ENCODE measurements around the gene ADAMTSL1.

Gene ADAMTSL1

GRCh38 chr9:18568973-18569372, 95.0 kb downstream of the ADAMTSL1 start:
- no peak for DNase-seq

GRCh38 chr9:18569941-18570630, 96.1 kb downstream of the ADAMTSL1 start:
- DNase-seq = no peak

GRCh38 chr9:18573021-18573556, 99.1 kb downstream of the ADAMTSL1 start:
- no peak for DNase-seq

DNA sequence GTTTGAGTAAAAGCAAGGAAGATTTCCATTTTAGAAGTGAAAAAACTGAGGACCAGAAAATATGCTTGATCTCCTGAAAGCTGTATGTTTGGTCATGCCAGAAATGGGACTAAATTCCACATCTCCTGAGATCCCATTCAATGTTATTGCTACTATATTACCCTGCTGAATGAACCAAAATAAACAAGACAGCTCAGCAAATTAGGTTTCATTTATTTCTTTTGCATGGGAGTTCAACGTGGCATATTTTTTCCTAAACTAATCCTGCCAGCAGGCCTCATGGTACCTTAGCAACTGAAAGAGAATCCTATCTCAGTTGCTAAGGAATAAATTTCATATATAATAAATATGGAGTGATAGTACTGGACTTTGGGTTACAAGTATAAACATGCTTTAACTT, 101.7 kb downstream of the ADAMTSL1 start:
- no peak for DNase-seq

- no peak for DNase-seq
Measured at GRCh38 chr9:18579536-18579935, 105.6 kb downstream of the ADAMTSL1 start.

DNA sequence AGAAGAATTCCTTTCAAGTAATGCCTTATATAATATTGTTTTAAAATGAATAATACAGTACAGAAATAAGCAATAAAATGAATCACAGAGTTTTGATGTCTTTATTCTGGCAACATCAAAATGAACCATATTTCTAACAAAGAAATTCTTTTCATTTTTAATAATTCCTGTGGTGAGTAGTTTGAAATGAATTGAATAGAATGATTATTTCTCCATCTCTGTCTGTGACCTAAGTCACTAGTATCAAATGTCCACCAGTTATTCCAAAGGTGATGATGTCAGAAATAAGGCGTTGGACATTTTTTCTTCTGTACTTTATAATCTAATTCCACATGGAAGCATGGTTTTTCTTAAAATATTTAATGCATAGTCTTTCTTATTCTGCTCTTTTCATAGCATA, 106.2 kb downstream of the ADAMTSL1 start:
- no peak for DNase-seq

DNA sequence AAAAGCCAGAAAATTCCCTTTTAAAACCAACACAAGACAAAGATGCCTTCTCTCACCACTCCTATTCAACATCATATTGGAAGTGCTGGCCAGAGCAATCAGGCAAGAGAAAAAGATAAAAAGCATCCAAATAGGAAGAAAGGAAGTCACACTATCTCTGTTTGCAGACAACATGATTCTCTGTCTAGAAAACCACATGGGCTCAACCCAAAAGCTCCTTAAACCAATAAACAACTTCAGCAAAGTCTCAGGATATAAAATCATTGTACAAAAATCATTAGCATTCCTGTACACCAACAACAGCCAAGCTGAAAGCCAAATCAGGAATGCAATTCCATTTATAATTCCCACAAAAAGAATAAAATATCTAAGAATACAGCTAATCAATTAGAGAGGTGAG, 112.0 kb downstream of the ADAMTSL1 start:
- no peak for DNase-seq

- no peak for DNase-seq
Measured at GRCh38 chr9:18588002-18588401, 114.0 kb downstream of the ADAMTSL1 start.

- no peak for DNase-seq
Measured at GRCh38 chr9:18591261-18591660, 117.3 kb downstream of the ADAMTSL1 start.

GRCh38 chr9:18594837-18595236, 120.9 kb downstream of the ADAMTSL1 start:
- DNase-seq = no peak

DNA sequence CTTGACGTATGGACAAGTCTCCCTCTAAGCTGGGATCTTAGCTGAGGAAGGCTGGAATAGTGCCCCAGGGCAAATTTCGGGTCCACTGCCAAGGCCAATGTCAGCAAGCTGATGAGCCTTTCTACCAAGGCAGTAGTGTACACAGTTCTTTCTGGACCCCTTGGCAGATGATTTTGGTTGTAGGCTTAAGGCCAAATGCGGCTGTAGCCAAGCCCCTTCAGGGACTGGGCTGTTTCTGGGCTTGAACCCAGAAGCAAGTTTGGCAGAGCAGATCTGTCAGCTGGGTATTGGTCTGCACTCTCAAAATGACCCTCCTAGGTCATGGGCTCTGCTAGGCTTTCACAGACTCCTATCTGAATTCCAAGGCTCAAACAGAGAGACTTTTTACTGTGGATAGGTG, 121.6 kb downstream of the ADAMTSL1 start:
- no peak for DNase-seq

DNA sequence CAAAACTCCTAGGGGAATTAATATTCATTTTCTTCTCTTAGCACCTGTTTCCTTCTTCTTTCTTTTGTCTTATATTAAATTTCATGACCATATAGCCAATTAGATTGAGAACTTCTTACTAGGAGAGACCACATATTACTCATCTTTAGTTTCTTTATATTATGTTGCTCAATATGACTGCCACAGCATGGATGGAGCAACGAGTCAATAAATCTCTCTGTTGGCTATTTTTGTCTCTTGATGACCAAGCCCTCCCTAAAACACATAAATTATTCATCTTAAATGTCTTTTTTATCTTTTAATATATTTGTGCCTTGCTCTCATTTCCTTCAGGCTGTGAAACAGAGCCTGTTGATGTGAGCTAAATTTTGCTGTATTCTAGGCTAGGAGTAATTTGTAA, 123.0 kb downstream of the ADAMTSL1 start:
- no peak for DNase-seq

GRCh38 chr9:18598969-18599368, 125.0 kb downstream of the ADAMTSL1 start:
- DNase-seq = no peak

- no peak for DNase-seq
Measured at GRCh38 chr9:18601026-18601425, 127.1 kb downstream of the ADAMTSL1 start.

DNA sequence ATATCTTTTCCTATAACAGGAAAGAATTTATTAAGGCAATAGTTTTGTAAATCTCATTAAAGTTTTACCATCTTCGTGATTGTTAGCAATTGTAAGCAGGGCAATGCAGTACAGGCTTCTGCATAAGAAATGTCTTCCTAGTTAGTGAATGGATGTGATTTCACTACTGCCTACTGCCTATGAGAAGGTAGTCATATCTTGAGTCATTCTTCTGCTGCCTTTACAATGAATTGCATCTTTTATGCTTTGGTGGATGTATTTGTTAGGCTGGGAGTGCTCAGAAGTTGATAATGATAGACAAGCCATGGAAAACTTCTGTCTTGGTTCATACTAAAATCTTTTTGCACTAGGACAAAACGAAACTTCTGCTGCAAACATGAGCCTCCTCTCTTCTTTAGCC, 128.0 kb downstream of the ADAMTSL1 start:
- DNase-seq = no peak

GRCh38 chr9:18604767-18605730, 131.1 kb downstream of the ADAMTSL1 start:
- no peak for DNase-seq

DNA sequence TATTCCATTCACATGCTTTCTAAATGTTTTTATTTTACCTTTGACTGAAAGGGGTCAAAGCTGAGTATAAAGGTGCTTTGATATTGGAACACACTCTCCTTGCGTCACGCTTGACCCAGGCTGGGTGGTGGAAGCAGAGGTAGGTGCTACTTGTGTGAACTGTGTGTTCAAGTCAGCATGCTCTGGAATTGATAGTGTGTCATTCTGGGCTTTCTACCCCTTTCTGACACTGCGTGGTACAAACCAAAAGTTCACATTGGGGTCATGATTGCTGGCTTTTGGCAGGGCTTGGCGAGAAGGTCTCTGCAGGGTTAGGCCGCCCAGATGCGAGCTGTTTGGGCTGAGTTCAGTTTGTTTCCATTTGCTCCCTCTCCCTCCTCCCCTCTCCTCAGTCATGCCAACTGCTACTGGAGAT, 131.8 kb downstream of the ADAMTSL1 start:
- DNase-seq = no peak

DNA sequence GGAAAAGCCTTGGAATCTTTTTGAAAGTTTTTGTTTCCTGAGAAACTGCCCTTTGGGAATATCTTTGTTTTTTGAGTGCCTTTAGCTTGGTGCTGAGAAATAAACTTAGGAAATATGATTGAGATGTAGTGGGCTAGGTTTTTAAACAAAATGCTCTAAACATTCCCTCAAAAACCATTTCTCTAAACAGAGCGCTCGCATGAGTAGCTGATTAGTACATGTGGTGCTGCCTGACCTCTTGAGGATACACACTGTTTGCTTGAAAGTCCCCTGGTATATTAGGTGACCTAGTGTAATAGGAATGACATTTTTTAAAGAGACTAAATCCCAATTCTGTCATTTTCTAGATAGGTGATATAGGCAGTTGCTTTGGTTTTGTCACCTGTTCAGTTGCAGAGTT, 132.3 kb downstream of the ADAMTSL1 start:
- no peak for DNase-seq

GRCh38 chr9:18606846-18607245, 132.9 kb downstream of the ADAMTSL1 start:
- no peak for DNase-seq

DNA sequence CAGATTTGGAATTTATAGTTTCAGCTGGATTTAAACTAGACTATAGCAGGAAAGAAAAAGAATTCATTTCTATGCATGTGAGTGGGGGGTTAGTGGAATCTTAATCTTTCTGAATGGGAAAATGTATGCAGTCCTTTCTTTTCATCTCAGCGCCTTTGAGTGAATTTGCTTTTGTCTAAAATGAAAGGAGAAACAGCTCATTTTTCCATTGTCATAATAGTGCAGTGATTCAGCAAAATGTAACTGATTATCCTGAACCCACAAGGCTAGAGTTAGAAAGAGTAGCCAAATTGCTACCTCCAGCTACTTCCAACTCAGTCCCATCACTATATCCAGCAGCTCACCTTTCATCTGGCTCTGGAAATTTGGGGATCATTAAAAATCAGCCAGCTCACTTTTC, 134.4 kb downstream of the ADAMTSL1 start:
- DNase-seq = no peak

- DNase-seq = no peak
Measured at GRCh38 chr9:18610956-18611355, 137.0 kb downstream of the ADAMTSL1 start.

- no peak for DNase-seq
Measured at GRCh38 chr9:18611971-18612370, 138.0 kb downstream of the ADAMTSL1 start.

DNA sequence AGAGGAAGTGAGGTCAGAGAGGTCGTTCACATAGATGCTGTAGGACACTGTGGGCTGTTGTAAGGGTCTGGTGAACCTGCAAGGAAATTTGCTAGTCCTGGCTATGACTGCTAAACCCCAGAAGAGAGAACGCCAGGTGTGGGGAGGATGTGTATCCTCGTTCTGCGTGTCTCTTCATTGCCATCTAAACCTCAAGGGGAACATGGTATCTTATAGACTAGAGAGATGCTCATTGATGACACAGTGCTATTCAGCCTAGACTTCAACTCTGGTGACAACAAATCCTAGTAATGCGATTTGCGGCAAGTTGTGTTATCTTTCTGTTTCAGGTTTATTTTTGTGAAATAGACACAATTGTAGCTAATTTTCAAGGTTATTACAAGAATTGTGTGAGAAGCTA, 140.2 kb downstream of the ADAMTSL1 start:
- no peak for DNase-seq

DNA sequence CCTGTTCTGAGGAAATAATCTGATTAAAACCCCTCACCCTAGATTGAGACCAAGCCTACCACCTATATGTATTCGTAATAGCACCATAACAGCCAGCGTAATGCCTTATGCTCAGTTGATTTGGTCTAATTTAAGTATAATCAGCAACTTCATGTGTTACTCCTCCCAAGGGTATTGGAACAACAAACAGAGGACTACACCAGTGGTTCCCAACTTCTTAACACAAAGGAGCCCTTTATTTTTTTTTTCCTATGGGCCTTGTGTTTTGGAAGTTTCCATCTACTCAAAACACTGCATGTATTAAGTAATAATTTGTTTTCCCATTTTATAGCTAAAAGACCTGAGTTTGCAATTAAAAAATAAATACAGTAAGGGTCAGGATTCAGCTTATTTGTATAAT, 140.7 kb downstream of the ADAMTSL1 start:
- DNase-seq = no peak
